OCI-LY1 (cell line): ENCODE data around the gene TNIP3.

Experiments
- EZH2 ChIP-seq: fragments of 200-600 bp; sonication (generic), shearing (Covaris generic); IDR thresholded peaks from 2 replicates; pipeline ENCODE4 v1.8.0; 2017; ENCODE audit warnings: borderline replicate concordance, mixed run types, mild to moderate bottlenecking, antibody characterized with exemption, low read length, moderate library complexity, mixed read lengths
- TF ChIP-seq, protein P1 (sequence below): fragments of 200-600 bp; sonication (generic), shearing (Covaris generic); IDR thresholded peaks from 2 replicates; pipeline ENCODE4 v1.5.1; 2017; ENCODE audit warnings: mild to moderate bottlenecking, antibody characterized with exemption, low read length, moderate library complexity, mixed read lengths

DNA sequence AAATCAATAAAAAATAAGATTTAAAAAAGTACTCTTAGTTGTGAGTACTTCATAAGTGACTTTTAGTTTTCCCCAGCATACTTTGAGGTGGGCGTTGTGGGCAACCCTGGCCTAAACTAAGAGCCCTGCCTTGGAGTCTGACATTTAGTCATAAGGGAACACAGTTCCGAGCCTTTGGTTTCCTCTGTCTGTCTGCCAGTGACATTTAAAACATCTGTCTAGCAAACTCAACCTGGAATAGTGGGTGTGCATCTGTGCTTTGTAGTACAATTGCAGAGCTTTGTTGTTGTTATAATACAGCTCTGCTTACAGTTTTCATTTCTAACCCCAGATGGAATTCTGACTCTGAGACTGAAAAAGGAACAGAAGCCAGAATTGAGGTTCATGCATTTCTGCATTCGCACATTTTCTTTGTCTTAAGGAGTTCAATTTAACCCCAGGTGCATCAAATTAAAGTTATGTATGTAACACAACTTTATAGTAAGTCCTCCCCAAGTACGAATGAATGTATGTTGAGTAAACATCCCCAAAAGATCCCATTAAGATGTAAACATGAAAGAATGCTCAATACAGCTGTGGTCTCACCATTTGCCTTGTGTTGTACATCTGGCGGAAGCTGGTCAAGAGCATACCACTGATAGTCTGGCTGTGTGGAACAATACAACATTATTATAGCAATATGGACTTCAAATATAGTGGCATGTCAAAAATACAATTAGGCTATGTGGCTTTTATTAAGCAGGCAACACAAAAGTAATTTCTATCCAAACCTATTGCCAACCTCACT lies 25.9 kb downstream of the TNIP3 start:
- TF ChIP-seq, protein P1, sequence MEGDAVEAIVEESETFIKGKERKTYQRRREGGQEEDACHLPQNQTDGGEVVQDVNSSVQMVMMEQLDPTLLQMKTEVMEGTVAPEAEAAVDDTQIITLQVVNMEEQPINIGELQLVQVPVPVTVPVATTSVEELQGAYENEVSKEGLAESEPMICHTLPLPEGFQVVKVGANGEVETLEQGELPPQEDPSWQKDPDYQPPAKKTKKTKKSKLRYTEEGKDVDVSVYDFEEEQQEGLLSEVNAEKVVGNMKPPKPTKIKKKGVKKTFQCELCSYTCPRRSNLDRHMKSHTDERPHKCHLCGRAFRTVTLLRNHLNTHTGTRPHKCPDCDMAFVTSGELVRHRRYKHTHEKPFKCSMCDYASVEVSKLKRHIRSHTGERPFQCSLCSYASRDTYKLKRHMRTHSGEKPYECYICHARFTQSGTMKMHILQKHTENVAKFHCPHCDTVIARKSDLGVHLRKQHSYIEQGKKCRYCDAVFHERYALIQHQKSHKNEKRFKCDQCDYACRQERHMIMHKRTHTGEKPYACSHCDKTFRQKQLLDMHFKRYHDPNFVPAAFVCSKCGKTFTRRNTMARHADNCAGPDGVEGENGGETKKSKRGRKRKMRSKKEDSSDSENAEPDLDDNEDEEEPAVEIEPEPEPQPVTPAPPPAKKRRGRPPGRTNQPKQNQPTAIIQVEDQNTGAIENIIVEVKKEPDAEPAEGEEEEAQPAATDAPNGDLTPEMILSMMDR, result no peak
- TF ChIP-seq EZH2, result no peak
